BE2C (cell line): Measurements from ENCODE around the gene ZCCHC7.

ENCODE experiments used
- DNase-seq: peaks from one replicate; pipeline ENCODE4 v3.0.0-alpha.2; 2020
- H3K27me3 ChIP-seq: fragments of 250-450 bp; sonication (Bioruptor Pico); 2 replicates; pipeline ENCODE4 v1.5.1; 2020; ENCODE audit warnings: mild to moderate bottlenecking
- H3K36me3 ChIP-seq: fragments of 250-450 bp; sonication (Bioruptor Pico); 2 replicates; pipeline ENCODE4 v1.5.1; 2020; ENCODE audit warnings: mild to moderate bottlenecking
- H3K4me1 ChIP-seq: fragments of 250-450 bp; sonication (Bioruptor Pico); 2 replicates; pipeline ENCODE4 v1.5.1; 2020
- H3K4me3 ChIP-seq: 2 replicates; pipeline ENCODE4 v1.5.1; 2011; ENCODE audit warnings: low read depth, low read length
- H3K9me3 ChIP-seq: fragments of 250-450 bp; sonication (Bioruptor Pico); 2 replicates; pipeline ENCODE4 v1.5.1; 2020
- CTCF ChIP-seq: IDR thresholded peaks from 2 replicates; pipeline ENCODE4 v1.5.1; 2012; ENCODE audit warnings: mild to moderate bottlenecking, low read depth, low read length

Gene ZCCHC7

GRCh38 chr9:37363124-37363523 is 242.8 kb downstream of the ZCCHC7 start:
- no peak overlapping the region for H3K4me3 ChIP-seq
- DNase-seq = no peak
- H3K27me3 ChIP-seq = no peaks in the 10 kb centered on the region
- no peaks in the 10 kb centered on the region for H3K9me3 ChIP-seq
- no peaks in the 10 kb centered on the region for H3K36me3 ChIP-seq
- no peak for TF ChIP-seq CTCF
- no peaks in the 10 kb centered on the region for H3K4me1 ChIP-seq

DNA sequence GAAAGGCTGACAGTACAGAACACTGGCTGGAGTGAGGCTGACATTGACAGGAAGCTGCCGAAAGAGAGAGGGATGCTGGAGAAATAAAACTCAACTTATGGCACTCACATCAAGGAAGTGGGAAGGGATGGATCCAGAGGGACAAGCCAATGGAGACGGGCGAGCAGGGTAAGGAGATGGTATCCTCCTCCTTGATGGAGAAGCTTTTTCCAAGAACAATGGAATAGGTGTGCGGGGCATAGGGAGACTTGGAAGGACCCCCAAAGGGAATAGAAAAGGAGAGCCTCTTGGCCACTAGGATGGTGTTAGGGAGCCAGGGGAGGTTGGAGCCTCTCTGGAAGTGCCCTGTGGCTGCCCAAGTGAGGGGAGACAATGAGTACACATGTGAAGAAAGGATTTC is 243.8 kb downstream of the ZCCHC7 start:
- Histone ChIP-seq H3K4me3 (no peak overlapping the region), H3K27me3 (no peaks in the 10 kb centered on the region), H3K4me1 (no peaks in the 10 kb centered on the region), H3K36me3 (no peaks in the 10 kb centered on the region), H3K9me3 (no peaks in the 10 kb centered on the region)
- DNase-seq = no peak
- no peak for TF ChIP-seq CTCF

GRCh38 chr9:37364751-37365360 is 244.5 kb downstream of the ZCCHC7 start:
- no peak for DNase-seq
- H3K4me1 ChIP-seq = no peaks in the 10 kb centered on the region
- H3K4me3 ChIP-seq = no peak overlapping the region
- peak; percentile 34 for TF ChIP-seq CTCF
- no peaks in the 10 kb centered on the region for H3K36me3 ChIP-seq
- H3K9me3 ChIP-seq = no peaks in the 10 kb centered on the region
- no peaks in the 10 kb centered on the region for H3K27me3 ChIP-seq

GRCh38 chr9:37369671-37370070 is 249.3 kb downstream of the ZCCHC7 start:
- no peak for TF ChIP-seq CTCF
- no peaks in the 10 kb centered on the region for H3K36me3 ChIP-seq
- H3K4me1 ChIP-seq = peaks cover 6% of the 10 kb centered on the region
- DNase-seq = no peak
- H3K9me3 ChIP-seq = no peaks in the 10 kb centered on the region
- H3K4me3 ChIP-seq = no peak overlapping the region
- no peaks in the 10 kb centered on the region for H3K27me3 ChIP-seq

- peaks cover 6% of the 10 kb centered on the region for H3K4me1 ChIP-seq
- no peak for DNase-seq
- no peaks in the 10 kb centered on the region for H3K27me3 ChIP-seq
- H3K36me3 ChIP-seq = no peaks in the 10 kb centered on the region
- no peaks in the 10 kb centered on the region for H3K9me3 ChIP-seq
- TF ChIP-seq CTCF = no peak
- no peak overlapping the region for H3K4me3 ChIP-seq
Observed at GRCh38 chr9:37370282-37370681, 249.9 kb downstream of the ZCCHC7 start.

- DNase-seq = no peak
- no peaks in the 10 kb centered on the region for H3K36me3 ChIP-seq
- no peak for TF ChIP-seq CTCF
- no peak overlapping the region for H3K4me3 ChIP-seq
- H3K27me3 ChIP-seq = no peaks in the 10 kb centered on the region
- H3K4me1 ChIP-seq = peaks cover 6% of the 10 kb centered on the region
- no peaks in the 10 kb centered on the region for H3K9me3 ChIP-seq
Observed at GRCh38 chr9:37370968-37371563, 250.7 kb downstream of the ZCCHC7 start.
